Activated naive CD8-positive, alpha-beta T cell treated with anti-CD3 and anti-CD28 coated beads, Interleukin-2, amount 50 U/mL, for 24 hours (primary cell): ENCODE measurements around the gene MARK4.
"Not testable (repeated sequence)": the region's sequence is repeated elsewhere in the genome, so short reads cannot be mapped to it uniquely, and the experiment has no call there.

Experiments
- ATAC-seq: fragments of 150-1000 bp; cut with Tn5 transposase; one replicate; pipeline ENCODE4 v1.10.0; 2021
- DNase-seq: peaks from one replicate; pipeline ENCODE4 v3.0.0; 2021
- H3K27ac Mint-ChIP-seq: one replicate; pipeline ENCODE4 v1.8.0; 2021; ENCODE audit warnings: mild to moderate bottlenecking, mixed read lengths
- H3K27me3 Mint-ChIP-seq: one replicate; pipeline ENCODE4 v1.8.0; 2021; ENCODE audit warnings: mixed read lengths
- H3K36me3 Mint-ChIP-seq: one replicate; pipeline ENCODE4 v1.8.0; 2021; ENCODE audit warnings: low read depth, mixed read lengths
- H3K4me1 Mint-ChIP-seq: one replicate; pipeline ENCODE4 v1.8.0; 2021; ENCODE audit warnings: mixed read lengths
- H3K4me3 Mint-ChIP-seq: one replicate; pipeline ENCODE4 v1.8.0; 2021; ENCODE audit warnings: mild to moderate bottlenecking, moderate library complexity, mixed read lengths
- H3K9me3 Mint-ChIP-seq: one replicate; pipeline ENCODE4 v1.8.0; 2021; ENCODE audit warnings: mixed read lengths

MARK4 gene

DNA sequence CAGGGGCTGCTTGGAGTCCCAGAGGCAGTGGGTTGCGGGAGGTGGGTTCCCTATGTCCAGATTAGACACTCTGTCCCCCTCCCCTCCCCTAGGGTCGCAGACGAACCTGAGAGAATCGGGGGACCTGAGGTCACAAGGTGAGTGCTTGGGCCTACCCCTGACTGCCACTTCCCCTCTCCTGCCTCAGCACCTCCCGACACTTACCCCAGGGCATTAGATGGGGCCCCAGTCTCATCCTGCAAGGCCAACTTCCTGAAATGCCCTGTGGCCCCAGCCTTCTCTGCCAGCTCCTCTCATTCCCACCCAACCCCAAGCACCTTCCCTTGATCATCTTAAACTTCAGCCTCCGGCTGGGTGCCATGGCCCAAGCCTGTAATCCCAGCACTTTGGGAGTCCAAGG lies 48.6 kb downstream of the MARK4 start:
- no peak overlapping the region for H3K27ac Mint-ChIP-seq

DNA sequence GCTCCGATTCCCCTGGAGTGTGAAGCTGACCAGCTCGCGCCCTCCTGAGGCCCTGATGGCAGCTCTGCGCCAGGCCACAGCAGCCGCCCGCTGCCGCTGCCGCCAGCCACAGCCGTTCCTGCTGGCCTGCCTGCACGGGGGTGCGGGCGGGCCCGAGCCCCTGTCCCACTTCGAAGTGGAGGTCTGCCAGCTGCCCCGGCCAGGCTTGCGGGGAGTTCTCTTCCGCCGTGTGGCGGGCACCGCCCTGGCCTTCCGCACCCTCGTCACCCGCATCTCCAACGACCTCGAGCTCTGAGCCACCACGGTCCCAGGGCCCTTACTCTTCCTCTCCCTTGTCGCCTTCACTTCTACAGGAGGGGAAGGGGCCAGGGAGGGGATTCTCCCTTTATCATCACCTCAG lies 51.3 kb downstream of the MARK4 start:
- Mint-ChIP-seq H3K4me3 (no peak overlapping the region), H3K27me3 (no peaks in the 10 kb centered on the region), H3K9me3 (no peaks in the 10 kb centered on the region), H3K27ac (no peak overlapping the region), H3K4me1 (no peaks in the 10 kb centered on the region), H3K36me3 (peaks cover 2% of the 10 kb centered on the region)
- no peak for ATAC-seq
- DNase-seq: no peak

More for the DNA sequence above, 48.6 kb downstream of the MARK4 start:
- DNase-seq (no peak), ATAC-seq (no peak)
- Mint-ChIP-seq H3K4me1 (no peaks in the 10 kb centered on the region), H3K9me3 (no peaks in the 10 kb centered on the region), H3K27me3 (no peaks in the 10 kb centered on the region), H3K4me3 (no peak overlapping the region), H3K36me3 (peaks cover 8% of the 10 kb centered on the region)

DNA sequence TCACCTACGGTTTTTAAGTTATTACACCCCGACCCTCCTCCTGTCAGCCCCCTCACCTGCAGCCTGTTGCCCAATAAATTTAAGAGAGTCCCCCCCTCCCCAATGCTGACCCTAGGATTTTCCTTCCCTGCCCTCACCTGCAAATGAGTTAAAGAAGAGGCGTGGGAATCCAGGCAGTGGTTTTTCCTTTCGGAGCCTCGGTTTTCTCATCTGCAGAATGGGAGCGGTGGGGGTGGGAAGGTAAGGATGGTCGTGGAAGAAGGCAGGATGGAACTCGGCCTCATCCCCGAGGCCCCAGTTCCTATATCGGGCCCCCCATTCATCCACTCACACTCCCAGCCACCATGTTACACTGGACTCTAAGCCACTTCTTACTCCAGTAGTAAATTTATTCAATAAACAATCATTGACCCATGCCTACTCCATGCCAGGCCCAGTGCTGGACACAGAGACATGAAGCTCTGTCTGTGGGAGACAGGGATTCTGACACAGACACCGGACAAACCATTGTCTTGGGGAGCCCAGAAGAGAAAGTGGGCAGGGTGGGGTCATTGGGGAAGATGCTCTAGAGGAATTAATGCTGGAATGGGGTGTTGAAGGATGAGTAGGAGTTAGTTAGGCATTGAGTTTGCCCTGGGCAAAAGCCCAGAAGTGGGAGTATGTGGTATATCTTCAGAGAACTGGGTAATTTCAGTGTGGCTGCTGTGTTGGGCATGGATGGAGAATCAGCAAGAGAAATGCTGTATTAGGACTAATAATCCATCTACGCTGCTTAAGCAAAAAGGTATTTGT lies 52.4 kb downstream of the MARK4 start:
- DNase-seq (no peak), ATAC-seq (no peak)
- H3K9me3 Mint-ChIP-seq: no peaks in the 10 kb centered on the region
- H3K4me3 Mint-ChIP-seq: no peak overlapping the region
- no peaks in the 10 kb centered on the region for H3K27me3 Mint-ChIP-seq
- H3K27ac Mint-ChIP-seq: no peak overlapping the region
- H3K4me1 Mint-ChIP-seq: no peaks in the 10 kb centered on the region
- peaks cover 2% of the 10 kb centered on the region for H3K36me3 Mint-ChIP-seq

DNA sequence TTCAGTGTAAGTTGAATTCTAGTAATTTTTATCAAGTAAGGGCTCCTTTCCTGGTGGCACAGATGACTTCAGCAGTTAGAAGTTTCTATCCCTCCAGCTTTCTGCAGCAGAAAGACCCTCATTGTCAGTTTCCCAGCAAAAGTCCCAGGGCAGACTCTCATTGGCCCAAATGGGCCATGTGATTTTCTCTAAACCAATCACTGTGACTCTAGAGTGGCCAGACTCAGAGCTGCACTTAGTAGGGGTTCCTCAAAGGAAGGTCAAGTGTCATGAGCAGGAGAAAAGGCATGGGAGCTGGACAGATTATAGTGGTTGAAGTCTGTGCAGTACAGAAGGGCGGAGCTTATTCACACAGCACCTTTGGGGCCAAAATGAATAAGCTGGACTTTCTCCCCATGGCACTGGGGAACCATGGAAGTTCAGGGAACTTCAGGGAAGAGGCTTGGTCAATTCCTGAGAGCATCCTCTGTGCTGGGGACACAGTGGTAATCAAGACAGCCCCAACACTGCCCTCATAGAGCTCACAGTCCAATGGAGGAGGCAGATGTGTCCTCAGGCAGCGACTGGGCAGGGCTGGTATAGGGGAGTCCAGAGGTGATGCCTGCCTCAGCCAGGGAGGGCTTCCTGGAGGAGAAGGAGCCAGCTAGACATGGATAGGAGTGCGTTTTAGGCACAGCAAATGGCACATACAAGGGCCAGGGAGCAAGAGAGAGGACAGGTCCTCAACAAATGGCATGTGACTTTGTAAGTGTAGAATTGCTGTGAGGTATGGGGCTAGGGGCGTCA lies 53.3 kb downstream of the MARK4 start:
- H3K27me3 Mint-ChIP-seq: no peaks in the 10 kb centered on the region
- peaks cover 2% of the 10 kb centered on the region for H3K36me3 Mint-ChIP-seq
- H3K9me3 Mint-ChIP-seq: no peaks in the 10 kb centered on the region
- DNase-seq (no peak), ATAC-seq (no peak)
- H3K4me1 Mint-ChIP-seq: no peaks in the 10 kb centered on the region
- no peak overlapping the region for H3K27ac Mint-ChIP-seq
- no peak overlapping the region for H3K4me3 Mint-ChIP-seq

DNA sequence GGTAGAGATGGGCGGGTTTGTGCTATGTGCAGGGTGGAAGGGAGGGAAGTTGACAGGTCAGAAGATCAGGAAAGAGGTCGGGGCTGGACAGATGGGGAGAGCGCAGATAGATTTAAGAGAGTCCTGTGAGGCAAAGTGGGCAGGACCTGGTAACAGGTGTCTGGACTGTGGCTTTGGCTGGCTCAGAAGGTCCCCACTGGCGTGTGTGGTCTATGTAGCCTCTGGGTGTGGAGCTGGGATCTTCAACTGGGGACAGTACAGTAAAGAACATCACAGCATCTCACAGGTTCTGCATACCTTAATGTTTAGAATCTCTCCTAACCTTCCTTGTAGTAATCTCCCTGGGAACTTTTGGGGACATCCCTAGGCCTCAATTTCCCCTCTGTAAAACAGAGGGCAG lies 53.9 kb downstream of the MARK4 start:
- Mint-ChIP-seq H3K4me3 (no peak overlapping the region), H3K9me3 (no peaks in the 10 kb centered on the region), H3K27ac (no peak overlapping the region), H3K4me1 (no peaks in the 10 kb centered on the region), H3K36me3 (peaks cover 2% of the 10 kb centered on the region), H3K27me3 (no peaks in the 10 kb centered on the region)
- no peak for ATAC-seq
- no peak for DNase-seq

DNA sequence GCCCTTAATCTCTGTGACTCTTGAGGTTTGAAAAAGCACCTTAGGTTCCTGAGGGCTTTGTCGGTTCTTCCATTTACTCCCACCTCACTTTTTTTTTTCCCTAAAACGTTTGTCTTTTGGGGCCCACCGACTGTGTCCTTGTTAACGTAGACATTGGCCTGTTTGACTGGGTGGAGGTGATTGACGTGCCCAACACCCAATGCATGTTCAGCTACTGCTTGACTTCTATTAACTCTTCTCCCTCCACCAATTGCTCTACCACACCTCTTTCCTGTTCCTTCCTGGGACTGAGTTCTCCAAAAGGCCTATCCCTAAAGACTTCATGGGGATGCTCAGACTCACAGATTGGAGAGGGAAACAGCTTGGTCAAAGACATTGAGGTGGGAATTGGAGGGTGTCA lies 54.4 kb downstream of the MARK4 start:
- H3K4me1 Mint-ChIP-seq: no peaks in the 10 kb centered on the region
- no peaks in the 10 kb centered on the region for H3K27me3 Mint-ChIP-seq
- no peak overlapping the region for H3K4me3 Mint-ChIP-seq
- no peaks in the 10 kb centered on the region for H3K36me3 Mint-ChIP-seq
- H3K9me3 Mint-ChIP-seq: no peaks in the 10 kb centered on the region
- ATAC-seq (no peak), DNase-seq (no peak)
- no peak overlapping the region for H3K27ac Mint-ChIP-seq

DNA sequence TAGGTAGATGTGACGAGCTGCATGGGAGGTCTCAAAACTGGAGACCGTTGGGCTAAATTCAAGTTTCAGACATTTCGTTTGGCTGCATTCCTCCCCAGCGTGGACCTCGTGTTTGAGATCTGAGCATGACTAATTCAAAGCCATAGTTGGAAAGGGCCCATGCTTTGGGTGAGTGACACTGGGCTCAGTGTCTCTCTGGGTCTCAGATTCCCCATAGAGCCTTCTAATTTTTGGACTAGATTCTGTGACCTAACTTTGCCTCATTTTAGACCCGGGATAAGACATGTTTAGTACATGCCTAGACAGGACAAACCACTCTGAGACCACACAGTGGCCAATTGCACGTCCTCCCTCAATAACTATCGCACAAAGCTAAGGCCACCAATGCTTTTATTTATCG lies 55.0 kb downstream of the MARK4 start:
- no peak for ATAC-seq
- Mint-ChIP-seq H3K4me3 (no peak overlapping the region), H3K9me3 (no peaks in the 10 kb centered on the region), H3K36me3 (no peaks in the 10 kb centered on the region), H3K4me1 (no peaks in the 10 kb centered on the region), H3K27ac (no peak overlapping the region), H3K27me3 (no peaks in the 10 kb centered on the region)
- DNase-seq: no peak

DNA sequence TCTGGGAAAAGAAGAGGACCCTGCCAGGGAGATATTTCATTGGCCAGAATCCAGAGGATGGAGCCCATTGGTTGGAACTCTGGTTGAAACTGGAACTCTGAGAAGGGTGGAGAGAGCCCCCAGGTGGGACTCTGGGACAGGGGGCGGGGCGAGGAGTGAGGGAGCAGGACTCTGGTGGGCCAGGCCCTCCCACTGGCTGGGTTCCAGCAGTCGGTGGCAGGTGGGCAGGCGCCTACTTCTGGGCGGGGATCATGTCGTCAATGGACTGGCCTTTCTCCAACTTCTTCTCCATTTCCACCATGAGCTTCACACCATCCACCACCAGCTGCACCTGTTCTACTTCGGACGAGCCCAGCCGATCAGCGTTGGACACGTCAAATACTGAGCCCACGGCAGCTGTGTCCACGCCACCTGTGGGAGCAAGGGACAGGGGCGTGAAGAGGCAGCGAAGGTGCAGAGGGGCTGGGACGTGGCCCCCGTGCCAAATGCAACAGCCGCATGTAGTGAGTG lies 55.5 kb downstream of the MARK4 start:
- Mint-ChIP-seq H3K27me3 (no peaks in the 10 kb centered on the region), H3K27ac (no peak overlapping the region), H3K9me3 (no peaks in the 10 kb centered on the region), H3K4me3 (no peak overlapping the region), H3K36me3 (no peaks in the 10 kb centered on the region), H3K4me1 (no peaks in the 10 kb centered on the region)
- no peak for ATAC-seq
- DNase-seq: no peak

DNA sequence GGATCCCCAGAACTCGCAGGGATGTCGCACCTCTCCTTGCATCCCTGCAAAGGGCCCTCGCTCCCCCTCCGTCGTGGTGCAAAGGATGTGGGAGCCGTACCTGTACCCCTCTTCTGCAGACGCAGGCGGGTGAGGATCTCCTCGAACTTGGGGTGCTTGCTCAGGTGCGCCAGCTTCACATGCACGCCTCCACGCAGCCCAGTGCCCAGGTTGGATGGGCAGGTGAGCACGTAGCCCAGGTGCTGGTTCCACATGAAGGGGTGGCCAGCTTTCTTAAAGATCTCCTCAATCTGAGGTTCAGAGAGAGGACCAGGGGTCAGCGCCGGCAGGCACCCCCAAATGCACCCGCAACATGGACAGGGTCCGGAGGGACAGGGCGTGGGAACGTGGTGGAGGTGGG lies 56.3 kb downstream of the MARK4 start:
- Mint-ChIP-seq H3K27me3 (no peaks in the 10 kb centered on the region), H3K9me3 (no peaks in the 10 kb centered on the region), H3K27ac (no peak overlapping the region), H3K36me3 (no peaks in the 10 kb centered on the region), H3K4me3 (no peak overlapping the region), H3K4me1 (no peaks in the 10 kb centered on the region)
- ATAC-seq (no peak), DNase-seq (no peak)

DNA sequence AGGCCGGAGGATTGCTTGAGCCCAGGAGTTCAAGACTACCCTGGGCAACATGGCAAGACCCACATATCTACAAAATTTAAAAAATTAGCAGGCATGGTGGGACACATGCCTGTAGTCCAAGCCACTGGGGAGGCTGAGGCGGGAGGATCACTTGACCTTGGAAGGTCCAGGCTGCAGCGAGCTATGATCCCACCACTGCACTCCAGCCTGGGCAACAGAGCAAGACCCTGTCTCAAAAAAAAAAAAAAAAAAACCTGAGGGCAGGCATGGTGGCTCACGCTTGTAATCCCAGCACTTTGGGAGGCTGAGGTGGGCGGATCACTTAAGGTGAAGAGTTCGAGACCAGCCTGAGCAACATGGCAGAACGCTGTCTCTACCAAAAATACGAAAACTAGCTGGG lies 58.3 kb downstream of the MARK4 start:
- H3K4me1 Mint-ChIP-seq, DNase-seq, H3K27ac Mint-ChIP-seq, ATAC-seq, H3K36me3 Mint-ChIP-seq, H3K4me3 Mint-ChIP-seq, H3K9me3 Mint-ChIP-seq: not testable (repeated sequence)
- H3K27me3 Mint-ChIP-seq: peaks cover 12% of the 10 kb centered on the region

DNA sequence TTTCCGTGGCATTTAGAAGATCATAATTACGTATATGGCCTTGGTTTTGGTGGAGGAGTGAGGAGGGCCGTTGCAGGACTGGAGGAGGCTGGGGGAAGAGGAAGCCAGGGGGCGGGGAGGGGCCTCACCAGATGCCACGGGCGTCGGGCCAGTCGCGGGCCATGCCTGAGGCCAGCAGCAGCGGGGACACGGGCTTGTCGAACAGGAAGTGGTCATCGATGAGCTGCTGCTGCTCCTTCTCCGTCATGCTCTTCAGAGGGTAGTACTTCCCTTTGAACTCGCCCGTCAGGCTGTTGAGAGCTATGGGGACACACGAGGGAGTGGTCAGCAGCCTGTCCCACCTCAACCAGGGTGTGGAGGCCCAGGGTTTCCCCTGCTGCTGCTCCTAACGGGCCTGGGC lies 60.5 kb downstream of the MARK4 start:
- H3K4me3 Mint-ChIP-seq: no peak overlapping the region
- no peak for DNase-seq
- H3K27ac Mint-ChIP-seq: no peak overlapping the region
- no peak for ATAC-seq
- peaks cover 26% of the 10 kb centered on the region for H3K27me3 Mint-ChIP-seq
- H3K4me1 Mint-ChIP-seq: no peaks in the 10 kb centered on the region
- H3K36me3 Mint-ChIP-seq: no peaks in the 10 kb centered on the region
- H3K9me3 Mint-ChIP-seq: no peaks in the 10 kb centered on the region

DNA sequence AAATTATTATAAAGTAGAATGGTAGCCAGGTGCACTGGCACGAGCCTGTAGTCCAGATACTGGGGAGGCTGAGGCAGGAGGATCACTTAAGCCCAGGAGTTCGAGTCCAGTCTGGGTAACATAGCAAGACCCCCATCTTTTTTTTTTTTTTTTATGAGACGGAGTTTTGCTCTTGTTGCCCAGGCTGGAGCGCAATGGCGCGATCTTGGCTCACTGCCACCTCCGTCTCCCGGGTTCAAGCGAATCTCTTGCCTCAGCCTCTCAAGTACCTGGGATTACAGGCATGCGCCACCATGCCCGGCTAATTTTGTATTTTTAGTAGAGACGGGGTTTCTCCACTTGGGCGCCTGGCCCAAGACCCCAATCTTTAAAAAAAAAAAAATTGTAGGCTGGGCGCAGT lies 61.2 kb downstream of the MARK4 start:
- DNase-seq, H3K36me3 Mint-ChIP-seq, H3K4me1 Mint-ChIP-seq, ATAC-seq, H3K27ac Mint-ChIP-seq, H3K9me3 Mint-ChIP-seq, H3K4me3 Mint-ChIP-seq: not testable (repeated sequence)
- peaks cover 31% of the 10 kb centered on the region for H3K27me3 Mint-ChIP-seq

DNA sequence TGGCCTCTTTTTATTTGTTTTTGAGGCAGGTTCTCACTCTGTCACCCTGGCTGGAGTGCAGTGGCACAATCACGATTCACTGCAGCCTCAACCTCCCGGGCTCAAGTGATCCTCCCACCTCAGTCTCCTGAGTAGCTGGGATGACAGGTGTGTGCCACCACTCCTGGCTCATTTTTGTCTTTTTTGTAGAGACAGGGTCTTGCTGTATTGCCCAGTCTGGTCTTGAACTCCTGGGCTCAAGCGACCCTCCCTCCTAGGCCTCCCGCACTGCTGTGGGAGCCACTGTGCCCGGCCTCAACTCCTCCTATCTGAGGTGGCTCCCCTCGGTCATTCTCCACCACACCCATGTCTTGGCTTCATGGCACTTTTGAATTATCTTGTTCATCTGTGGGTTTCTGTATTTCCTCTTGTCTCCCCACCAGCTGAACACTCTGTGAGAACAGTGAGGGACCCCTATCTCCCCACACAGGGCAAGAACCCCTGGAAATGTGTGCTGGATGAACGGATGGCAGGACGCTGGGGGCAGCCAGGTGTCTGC lies 63.7 kb downstream of the MARK4 start:
- Mint-ChIP-seq H3K9me3 (no peaks in the 10 kb centered on the region), H3K36me3 (no peaks in the 10 kb centered on the region), H3K4me1 (no peaks in the 10 kb centered on the region), H3K4me3 (no peak overlapping the region), H3K27me3 (peaks cover 47% of the 10 kb centered on the region), H3K27ac (no peak overlapping the region)
- ATAC-seq (no peak), DNase-seq (no peak)

DNA sequence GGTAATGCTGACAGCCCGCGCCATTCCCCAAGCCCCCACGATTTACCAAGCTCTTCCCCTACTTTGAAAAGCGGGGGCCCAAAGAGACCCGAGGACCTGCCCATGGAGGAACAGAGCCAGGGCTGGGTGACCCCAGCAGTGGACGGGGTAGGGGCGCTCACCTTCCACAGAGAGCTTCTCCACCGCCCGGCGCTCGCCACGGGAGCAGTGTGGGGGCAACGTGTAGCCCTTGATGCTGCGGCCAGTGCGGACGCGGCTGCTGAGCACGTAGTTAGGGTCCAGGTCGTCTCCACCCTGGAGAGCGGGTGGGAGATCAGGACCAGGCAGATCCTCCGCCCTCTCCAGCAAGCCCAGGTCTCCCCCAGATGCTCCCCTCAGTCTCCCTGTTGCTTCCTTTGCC lies 64.2 kb downstream of the MARK4 start:
- ATAC-seq (no peak), DNase-seq (no peak)
- Mint-ChIP-seq H3K27me3 (peaks cover 47% of the 10 kb centered on the region), H3K36me3 (no peaks in the 10 kb centered on the region), H3K4me3 (no peak overlapping the region), H3K27ac (no peak overlapping the region), H3K4me1 (no peaks in the 10 kb centered on the region), H3K9me3 (no peaks in the 10 kb centered on the region)
